Measurements from ENCODE around the gene PIGR. TPM values are rescaled to one million over a fixed set of nuclear protein-coding genes. Genes with fewer than 3 reads are reported as not detected.

PIGR gene
- polyA plus RNA-seq, 1 experiment: not detected

DNA sequence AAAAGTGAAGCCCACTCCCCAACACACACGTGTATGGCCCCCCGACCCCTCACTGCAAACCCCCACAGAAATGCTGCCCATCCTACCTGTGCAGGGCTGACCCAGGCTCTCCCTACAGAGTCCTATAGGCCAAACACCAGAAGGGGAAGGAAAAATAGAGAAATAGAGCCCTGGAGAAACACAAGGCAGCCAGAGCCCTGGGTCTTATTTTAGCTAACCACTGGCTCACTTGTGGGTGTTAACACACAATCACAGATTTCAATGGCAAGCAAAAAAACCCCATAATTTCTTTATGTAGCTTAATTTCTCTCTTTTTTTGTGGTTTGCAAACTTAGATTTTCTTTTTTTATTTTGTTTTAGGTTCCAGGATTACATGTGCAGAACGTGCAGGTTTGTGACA is 989 bp upstream of the PIGR start:
- Histone ChIP-seq H3K27ac (ENCODE audit: low read depth, low read length) (no peak overlapping the region), H3K27me3 (ENCODE audit: control insufficient read depth, insufficient read depth, low read length) (peaks cover 50% of the 10 kb centered on the region), H3K4me3 (ENCODE audit: low read depth, low read length) (no peak overlapping the region), H3K9me3 (ENCODE audit: control insufficient read depth, insufficient read depth, low read length) (no peaks in the 10 kb centered on the region; the same call in 1 of the 2 replicates)
- TF ChIP-seq, protein P1, sequence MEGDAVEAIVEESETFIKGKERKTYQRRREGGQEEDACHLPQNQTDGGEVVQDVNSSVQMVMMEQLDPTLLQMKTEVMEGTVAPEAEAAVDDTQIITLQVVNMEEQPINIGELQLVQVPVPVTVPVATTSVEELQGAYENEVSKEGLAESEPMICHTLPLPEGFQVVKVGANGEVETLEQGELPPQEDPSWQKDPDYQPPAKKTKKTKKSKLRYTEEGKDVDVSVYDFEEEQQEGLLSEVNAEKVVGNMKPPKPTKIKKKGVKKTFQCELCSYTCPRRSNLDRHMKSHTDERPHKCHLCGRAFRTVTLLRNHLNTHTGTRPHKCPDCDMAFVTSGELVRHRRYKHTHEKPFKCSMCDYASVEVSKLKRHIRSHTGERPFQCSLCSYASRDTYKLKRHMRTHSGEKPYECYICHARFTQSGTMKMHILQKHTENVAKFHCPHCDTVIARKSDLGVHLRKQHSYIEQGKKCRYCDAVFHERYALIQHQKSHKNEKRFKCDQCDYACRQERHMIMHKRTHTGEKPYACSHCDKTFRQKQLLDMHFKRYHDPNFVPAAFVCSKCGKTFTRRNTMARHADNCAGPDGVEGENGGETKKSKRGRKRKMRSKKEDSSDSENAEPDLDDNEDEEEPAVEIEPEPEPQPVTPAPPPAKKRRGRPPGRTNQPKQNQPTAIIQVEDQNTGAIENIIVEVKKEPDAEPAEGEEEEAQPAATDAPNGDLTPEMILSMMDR (IDR thresholded peaks at IDR 0.05; ENCODE audit: low read depth, low read length): no peak
- CTCF ChIA-PET: interaction anchor here (0.7 to 1.8 kb wide), 4 partner anchors 11 to 213 kb away, joined by 3 to 7 read pairs (median 4); no protein-coding TSS in a partner anchor
- DNase-seq (ENCODE audit: low read depth, low spot score): no peak
- POLR2A ChIA-PET: no interaction called here

DNA sequence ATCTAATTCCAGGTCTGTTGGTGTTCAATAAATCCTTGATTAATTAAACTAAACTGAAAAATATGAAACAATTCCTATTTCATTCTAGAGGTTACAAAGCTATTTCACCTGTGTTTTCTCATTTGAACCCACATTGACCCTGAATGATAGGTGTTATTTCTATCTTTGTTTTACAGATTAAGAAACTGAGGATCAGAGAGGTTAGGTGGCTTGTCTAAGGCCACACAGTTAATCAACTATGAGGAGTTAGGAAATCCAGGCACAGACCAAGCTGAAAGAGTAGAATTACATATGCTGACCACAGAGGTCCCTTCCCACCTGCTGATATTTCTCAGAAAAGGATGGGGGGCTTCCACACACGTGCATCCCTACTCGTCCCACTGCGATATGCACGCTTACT is 487 bp downstream of the PIGR start:
- ChIA-PET POLR2A (no interaction called here), CTCF (interaction anchor here (1.0 kb wide), 1 partner anchor 33 kb away, joined by 4 read pairs; no protein-coding TSS in a partner anchor)
- TF ChIP-seq, protein P1 (IDR thresholded peaks at IDR 0.05; ENCODE audit: low read depth, low read length): no peak
- Histone ChIP-seq H3K9me3 (ENCODE audit: control insufficient read depth, insufficient read depth, low read length) (no peaks in the 10 kb centered on the region; the same call in 1 of the 2 replicates), H3K27ac (ENCODE audit: low read depth, low read length) (no peak overlapping the region), H3K4me3 (ENCODE audit: low read depth, low read length) (no peak overlapping the region), H3K27me3 (ENCODE audit: control insufficient read depth, insufficient read depth, low read length) (peaks cover 63% of the 10 kb centered on the region)
- DNase-seq (ENCODE audit: low read depth, low spot score): no peak

- Histone ChIP-seq H3K4me3 (ENCODE audit: low read depth, low read length) (no peak overlapping the region), H3K27ac (ENCODE audit: low read depth, low read length) (no peak overlapping the region), H3K27me3 (ENCODE audit: control insufficient read depth, insufficient read depth, low read length) (peaks cover 62% of the 10 kb centered on the region), H3K9me3 (ENCODE audit: control insufficient read depth, insufficient read depth, low read length) (no peaks in the 10 kb centered on the region; the same call in 1 of the 2 replicates)
- ChIA-PET CTCF (no interaction called here), POLR2A (no interaction called here)
- DNase-seq (ENCODE audit: low read depth, low spot score): no peak
- TF ChIP-seq, protein P1 (IDR thresholded peaks at IDR 0.05; ENCODE audit: low read depth, low read length): no peak
Observed at GRCh38 chr1:206944703-206945102, 1.6 kb downstream of the PIGR start.

- H3K9me3 ChIP-seq (ENCODE audit: control insufficient read depth, insufficient read depth, low read length): no peaks in the 10 kb centered on the region
- ChIA-PET POLR2A (no interaction called here), CTCF (interaction anchor here (0.9 kb wide), 1 partner anchor 8 kb away, joined by 3 read pairs; no protein-coding TSS in a partner anchor)
- TF ChIP-seq, protein P1 (IDR thresholded peaks at IDR 0.05; ENCODE audit: low read depth, low read length): no peak
- H3K27me3 ChIP-seq (ENCODE audit: control insufficient read depth, insufficient read depth, low read length): peaks cover 57% of the 10 kb centered on the region
- no peak overlapping the region for H3K4me3 ChIP-seq (ENCODE audit: low read depth, low read length)
- H3K27ac ChIP-seq (ENCODE audit: low read depth, low read length): no peak overlapping the region
- no peak for DNase-seq (ENCODE audit: low read depth, low spot score)
Observed at GRCh38 chr1:206941766-206942418, 4.4 kb downstream of the PIGR start.

DNA sequence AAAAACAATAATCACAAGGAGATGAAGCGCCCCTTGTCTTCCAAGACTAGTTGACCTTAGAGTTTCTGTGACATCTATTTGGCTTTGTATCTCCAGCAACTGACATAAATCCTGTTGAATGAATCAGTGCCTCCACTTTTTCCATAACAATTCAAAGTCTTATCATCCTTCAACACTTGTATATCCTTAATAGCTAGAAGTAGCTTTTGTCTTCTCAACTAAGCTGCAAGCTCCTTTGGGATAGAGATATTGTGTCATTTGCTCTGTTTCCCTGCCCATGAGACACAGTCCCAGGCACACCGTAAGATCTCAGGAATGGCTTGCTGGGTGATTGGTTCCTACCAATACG is 5.7 kb downstream of the PIGR start:
- H3K27ac ChIP-seq (ENCODE audit: low read depth, low read length): no peak overlapping the region
- DNase-seq (ENCODE audit: low read depth, low spot score): no peak
- peaks cover 56% of the 10 kb centered on the region for H3K27me3 ChIP-seq (ENCODE audit: control insufficient read depth, insufficient read depth, low read length)
- ChIA-PET POLR2A (no interaction called here), CTCF (no interaction called here)
- no peaks in the 10 kb centered on the region; the same call in 1 of the 2 replicates for H3K9me3 ChIP-seq (ENCODE audit: control insufficient read depth, insufficient read depth, low read length)
- TF ChIP-seq, protein P1 (IDR thresholded peaks at IDR 0.05; ENCODE audit: low read depth, low read length): no peak
- no peak overlapping the region for H3K4me3 ChIP-seq (ENCODE audit: low read depth, low read length)
